Stimulated activated effector memory CD8-positive, alpha-beta T cell treated with anti-CD3 and anti-CD28 coated beads, Interleukin-12 subunit alpha, Interleukin-12 subunit beta, amount 100 ng/mL, for 72 hours (primary cell): ENCODE data around the gene SUPV3L1.

Experiments
- ATAC-seq: fragments of 150-1000 bp; cut with Tn5 transposase; 2 replicates; pipeline ENCODE4 v1.10.0; 2021
- DNase-seq, 2 donors: peaks; one replicate each; pipeline ENCODE4 v3.0.0; 2021 to 2022; ENCODE audit warnings: low spot score in 2 of 2
- H3K27ac Mint-ChIP-seq: one replicate; pipeline ENCODE4 v1.8.0; 2022; ENCODE audit warnings: mild to moderate bottlenecking, mixed read lengths
- H3K36me3 Mint-ChIP-seq: one replicate; pipeline ENCODE4 v1.8.0; 2022; ENCODE audit warnings: mild to moderate bottlenecking, mixed read lengths
- H3K4me1 Mint-ChIP-seq: one replicate; pipeline ENCODE4 v1.8.0; 2022; ENCODE audit warnings: mixed read lengths
- H3K4me3 Mint-ChIP-seq: one replicate; pipeline ENCODE4 v1.8.0; 2022; ENCODE audit warnings: mild to moderate bottlenecking, mixed read lengths
- H3K9me3 Mint-ChIP-seq: one replicate; pipeline ENCODE4 v1.8.0; 2022; ENCODE audit warnings: mixed read lengths

Gene SUPV3L1

GRCh38 chr10:69179089-69179742 lies 818 bp upstream of the SUPV3L1 start:
- Mint-ChIP-seq H3K36me3 (peaks cover 37% of the 10 kb centered on the region), H3K9me3 (no peaks in the 10 kb centered on the region), H3K4me3 (peak overlapping the region; percentile 90), H3K4me1 (peaks cover 41% of the 10 kb centered on the region), H3K27ac (peak overlapping the region; percentile 100)
- DNase-seq (peak; percentile 6 to 67), ATAC-seq (peak; percentile 55)

- H3K36me3 Mint-ChIP-seq: peaks cover 49% of the 10 kb centered on the region
- no peaks in the 10 kb centered on the region for H3K9me3 Mint-ChIP-seq
- H3K4me1 Mint-ChIP-seq: peaks cover 55% of the 10 kb centered on the region
- peak; percentile 52 for ATAC-seq
- DNase-seq: peak in 1 of 2 donors; percentile 58
- peak overlapping the region; percentile 90 for H3K4me3 Mint-ChIP-seq
- H3K27ac Mint-ChIP-seq: peak overlapping the region; percentile 100
These were observed 631 bp downstream of the SUPV3L1 start for GRCh38 chr10:69180525-69181204.

- H3K27ac Mint-ChIP-seq: peak overlapping the region; percentile 100
- DNase-seq (no peak), ATAC-seq (no peak)
- peaks cover 57% of the 10 kb centered on the region for H3K36me3 Mint-ChIP-seq
- H3K4me3 Mint-ChIP-seq: peak overlapping the region; percentile 90
- H3K9me3 Mint-ChIP-seq: no peaks in the 10 kb centered on the region
- H3K4me1 Mint-ChIP-seq: peaks cover 56% of the 10 kb centered on the region
These were observed 1.4 kb downstream of the SUPV3L1 start for GRCh38 chr10:69181433-69181832.

GRCh38 chr10:69182005-69182404 lies 2.0 kb downstream of the SUPV3L1 start:
- H3K4me1 Mint-ChIP-seq: peaks cover 56% of the 10 kb centered on the region
- ATAC-seq (no peak), DNase-seq (no peak)
- no peak overlapping the region for H3K27ac Mint-ChIP-seq
- H3K36me3 Mint-ChIP-seq: peaks cover 63% of the 10 kb centered on the region
- H3K9me3 Mint-ChIP-seq: no peaks in the 10 kb centered on the region
- no peak overlapping the region for H3K4me3 Mint-ChIP-seq

GRCh38 chr10:69186524-69186923 lies 6.5 kb downstream of the SUPV3L1 start:
- Mint-ChIP-seq H3K4me1 (peaks cover 35% of the 10 kb centered on the region), H3K4me3 (no peak overlapping the region), H3K9me3 (no peaks in the 10 kb centered on the region), H3K36me3 (peaks cover 90% of the 10 kb centered on the region), H3K27ac (no peak overlapping the region)
- DNase-seq: no peak
- no peak for ATAC-seq

GRCh38 chr10:69201045-69201444 lies 21.0 kb downstream of the SUPV3L1 start:
- no peak overlapping the region for H3K4me3 Mint-ChIP-seq
- no peak for DNase-seq
- peaks cover 32% of the 10 kb centered on the region for H3K4me1 Mint-ChIP-seq
- ATAC-seq: no peak
- H3K36me3 Mint-ChIP-seq: peaks cover 91% of the 10 kb centered on the region
- H3K27ac Mint-ChIP-seq: peak overlapping the region; percentile 80
- no peaks in the 10 kb centered on the region for H3K9me3 Mint-ChIP-seq

- ATAC-seq (peak; percentile 67), DNase-seq (no peak)
- H3K4me1 Mint-ChIP-seq: peaks cover 38% of the 10 kb centered on the region
- H3K36me3 Mint-ChIP-seq: peaks cover 91% of the 10 kb centered on the region
- H3K27ac Mint-ChIP-seq: peak overlapping the region; percentile 15
- no peak overlapping the region for H3K4me3 Mint-ChIP-seq
- H3K9me3 Mint-ChIP-seq: no peaks in the 10 kb centered on the region
These were observed 22.3 kb downstream of the SUPV3L1 start for GRCh38 chr10:69202332-69202731.

GRCh38 chr10:69208761-69209160 lies 28.7 kb downstream of the SUPV3L1 start:
- H3K4me3 Mint-ChIP-seq: no peak overlapping the region
- peaks cover 51% of the 10 kb centered on the region for H3K36me3 Mint-ChIP-seq
- DNase-seq (no peak), ATAC-seq (no peak)
- H3K27ac Mint-ChIP-seq: no peak overlapping the region
- H3K4me1 Mint-ChIP-seq: peaks cover 29% of the 10 kb centered on the region
- no peaks in the 10 kb centered on the region for H3K9me3 Mint-ChIP-seq

- Mint-ChIP-seq H3K4me3 (no peak overlapping the region), H3K4me1 (peaks cover 37% of the 10 kb centered on the region), H3K27ac (peak overlapping the region; percentile 79), H3K9me3 (no peaks in the 10 kb centered on the region), H3K36me3 (peaks cover 45% of the 10 kb centered on the region)
- ATAC-seq (no peak), DNase-seq (no peak)
These were observed 29.9 kb downstream of the SUPV3L1 start for GRCh38 chr10:69209787-69210484.

GRCh38 chr10:69211104-69211503 lies 31.1 kb downstream of the SUPV3L1 start:
- Mint-ChIP-seq H3K36me3 (peaks cover 33% of the 10 kb centered on the region), H3K27ac (no peak overlapping the region), H3K4me1 (peaks cover 41% of the 10 kb centered on the region), H3K4me3 (no peak overlapping the region), H3K9me3 (no peaks in the 10 kb centered on the region)
- DNase-seq (no peak), ATAC-seq (no peak)

GRCh38 chr10:69211524-69211923 lies 31.5 kb downstream of the SUPV3L1 start:
- H3K27ac Mint-ChIP-seq: no peak overlapping the region
- DNase-seq: no peak
- no peaks in the 10 kb centered on the region for H3K9me3 Mint-ChIP-seq
- no peak for ATAC-seq
- H3K4me1 Mint-ChIP-seq: peaks cover 37% of the 10 kb centered on the region
- H3K36me3 Mint-ChIP-seq: peaks cover 29% of the 10 kb centered on the region
- H3K4me3 Mint-ChIP-seq: no peak overlapping the region

- no peak for ATAC-seq
- Mint-ChIP-seq H3K27ac (no peak overlapping the region), H3K4me3 (no peak overlapping the region), H3K9me3 (no peaks in the 10 kb centered on the region), H3K36me3 (peaks cover 7% of the 10 kb centered on the region), H3K4me1 (peaks cover 36% of the 10 kb centered on the region)
- no peak for DNase-seq
These were observed 33.7 kb downstream of the SUPV3L1 start for GRCh38 chr10:69213591-69214311.

GRCh38 chr10:69214666-69215131 lies 34.7 kb downstream of the SUPV3L1 start:
- Mint-ChIP-seq H3K4me1 (peaks cover 30% of the 10 kb centered on the region), H3K36me3 (no peaks in the 10 kb centered on the region), H3K9me3 (no peaks in the 10 kb centered on the region), H3K27ac (peak overlapping the region; percentile 27), H3K4me3 (peak overlapping the region; percentile 46)
- DNase-seq (no peak), ATAC-seq (peak; percentile 63)

GRCh38 chr10:69215405-69216171 lies 35.6 kb downstream of the SUPV3L1 start:
- no peaks in the 10 kb centered on the region for H3K9me3 Mint-ChIP-seq
- no peaks in the 10 kb centered on the region for H3K36me3 Mint-ChIP-seq
- no peak for DNase-seq
- H3K4me1 Mint-ChIP-seq: peaks cover 27% of the 10 kb centered on the region
- peak; percentile 80 for ATAC-seq
- H3K27ac Mint-ChIP-seq: peak overlapping the region; percentile 27
- H3K4me3 Mint-ChIP-seq: peak overlapping the region; percentile 46
